ENCODE measurements around the gene KIF2A.

DNA sequence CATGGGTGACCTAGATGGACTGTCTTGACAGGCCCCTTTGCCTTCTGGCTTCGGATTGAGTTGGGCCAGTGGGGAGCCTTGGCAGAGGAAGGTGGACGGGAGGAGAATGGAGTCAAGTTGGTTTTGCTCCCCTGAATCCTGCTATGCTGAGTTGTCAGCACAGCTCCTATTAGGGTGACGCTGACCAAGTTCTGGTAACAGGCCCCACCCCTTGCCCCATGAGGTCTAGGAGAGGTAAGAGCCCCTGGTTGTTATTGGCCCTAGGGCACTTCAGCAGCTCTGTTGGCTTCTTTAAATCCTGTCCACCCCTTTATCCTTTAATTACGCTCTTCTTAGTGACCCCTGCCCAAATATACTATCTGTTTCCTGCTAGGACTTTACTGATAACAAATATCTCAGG, 39.4 kb upstream of the KIF2A start:
- TF ChIP-seq, protein P1, sequence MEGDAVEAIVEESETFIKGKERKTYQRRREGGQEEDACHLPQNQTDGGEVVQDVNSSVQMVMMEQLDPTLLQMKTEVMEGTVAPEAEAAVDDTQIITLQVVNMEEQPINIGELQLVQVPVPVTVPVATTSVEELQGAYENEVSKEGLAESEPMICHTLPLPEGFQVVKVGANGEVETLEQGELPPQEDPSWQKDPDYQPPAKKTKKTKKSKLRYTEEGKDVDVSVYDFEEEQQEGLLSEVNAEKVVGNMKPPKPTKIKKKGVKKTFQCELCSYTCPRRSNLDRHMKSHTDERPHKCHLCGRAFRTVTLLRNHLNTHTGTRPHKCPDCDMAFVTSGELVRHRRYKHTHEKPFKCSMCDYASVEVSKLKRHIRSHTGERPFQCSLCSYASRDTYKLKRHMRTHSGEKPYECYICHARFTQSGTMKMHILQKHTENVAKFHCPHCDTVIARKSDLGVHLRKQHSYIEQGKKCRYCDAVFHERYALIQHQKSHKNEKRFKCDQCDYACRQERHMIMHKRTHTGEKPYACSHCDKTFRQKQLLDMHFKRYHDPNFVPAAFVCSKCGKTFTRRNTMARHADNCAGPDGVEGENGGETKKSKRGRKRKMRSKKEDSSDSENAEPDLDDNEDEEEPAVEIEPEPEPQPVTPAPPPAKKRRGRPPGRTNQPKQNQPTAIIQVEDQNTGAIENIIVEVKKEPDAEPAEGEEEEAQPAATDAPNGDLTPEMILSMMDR (conservative IDR thresholded peaks at IDR 0.05; ENCODE audit: low read length): no peak
- TF ChIP-seq EZH2phosphoT487 (IDR thresholded peaks at IDR 0.05; ENCODE audit: borderline replicate concordance, low read depth, low read length): no peak

All from OCI-LY7 (cell line).